CD14-positive monocyte (primary cell): ENCODE measurements around the gene MBOAT7. TPM values are rescaled to one million over a fixed set of nuclear protein-coding genes. Genes with fewer than 3 reads are reported as not detected.

Source experiments
- DNase-seq, 3 donors: peaks; one replicate each; pipeline ENCODE4 v3.0.0-alpha.2; 2011 to 2022
- H2AFZ ChIP-seq: 2 replicates; pipeline ENCODE4 v1.6.0; 2012; ENCODE audit warnings: mild to moderate bottlenecking, low read depth, low read length, inconsistent platforms; ENCODE audit not compliant: insufficient read depth, poor library complexity, severe bottlenecking
- H3K27ac ChIP-seq, 2 donors: 1 replicate in 1 of 2; 2 replicates in 1 of 2; pipeline ENCODE4 v1.5.1; 2012 to 2013; ENCODE audit warnings: low read length in 2 of 2, control low read depth in 1 of 2, inconsistent platforms in 1 of 2, low read depth in 1 of 2, mild to moderate bottlenecking in 1 of 2
- H3K27me3 ChIP-seq, 2 donors: one replicate each; pipeline versions ENCODE4 v1.6.0 to v1.6.1; 2011 to 2013; ENCODE audit warnings: low read length in 2 of 2; ENCODE audit not compliant: control insufficient read depth in 2 of 2, insufficient read depth in 2 of 2
- H3K36me3 ChIP-seq, 2 donors: replicated peaks in 1 of 2; 1 replicate in 1 of 2; 2 replicates in 1 of 2; pipeline versions ENCODE4 v1.5.1 to v1.6.1; 2012 to 2013; ENCODE audit warnings: low read length in 2 of 2, control low read depth in 1 of 2, inconsistent platforms in 1 of 2, mild to moderate bottlenecking in 1 of 2; ENCODE audit not compliant: insufficient read depth in 2 of 2, control insufficient read depth in 1 of 2
- H3K4me1 ChIP-seq, 2 donors: 1 replicate in 1 of 2; 2 replicates in 1 of 2; pipeline versions ENCODE4 v1.5.1 to v1.6.1; 2012 to 2013; ENCODE audit warnings: low read length in 2 of 2, control low read depth in 1 of 2, inconsistent platforms in 1 of 2, mild to moderate bottlenecking in 1 of 2, moderate library complexity in 1 of 2; ENCODE audit not compliant: insufficient read depth in 2 of 2, control insufficient read depth in 1 of 2
- H3K4me2 ChIP-seq: replicated peaks from 2 replicates; pipeline ENCODE3; 2012; ENCODE audit warnings: low read length, moderate library complexity, mild to moderate bottlenecking; ENCODE audit not compliant: poor library complexity, severe bottlenecking; ENCODE audit errors: extremely low read depth
- H3K4me3 ChIP-seq, 3 experiments: fragments of 200-600 bp in 1 of 3; sonication (generic) in 1 of 3; replicated peaks in 1 of 3; 1 replicate in 2 of 3; 2 replicates in 1 of 3; pipeline ENCODE4 v1.5.1; 2011 to 2013; ENCODE audit warnings: low read length in 3 of 3, mild to moderate bottlenecking in 3 of 3, control low read depth in 2 of 3, low read depth in 2 of 3, inconsistent platforms in 1 of 3, moderate library complexity in 1 of 3
- H3K79me2 ChIP-seq: 2 replicates; pipeline ENCODE4 v1.6.0; 2012; ENCODE audit warnings: mild to moderate bottlenecking, control low read depth, inconsistent platforms, low read length, moderate library complexity; ENCODE audit not compliant: insufficient read depth
- H3K9ac ChIP-seq: 2 replicates; pipeline ENCODE4 v1.6.0; 2017; ENCODE audit warnings: low read length, mild to moderate bottlenecking; ENCODE audit not compliant: insufficient read depth, poor library complexity, severe bottlenecking
- H3K9me3 ChIP-seq, 2 donors: replicated peaks in 1 of 2; 1 replicate in 1 of 2; 2 replicates in 1 of 2; pipeline versions ENCODE4 v1.5.1 to v1.6.1; 2012 to 2013; ENCODE audit warnings: low read length in 2 of 2, control low read depth in 1 of 2; ENCODE audit not compliant: control insufficient read depth in 1 of 2, insufficient read depth in 1 of 2
- H4K20me1 ChIP-seq: 2 replicates; pipeline ENCODE4 v1.6.0; 2012; ENCODE audit warnings: mild to moderate bottlenecking, low read length, control low read depth, moderate library complexity; ENCODE audit not compliant: insufficient read depth
- H3K27ac Mint-ChIP-seq, 7 donors: one replicate each; pipeline ENCODE4 v1.8.0; 2020; ENCODE audit warnings: mild to moderate bottlenecking in 7 of 7, mixed read lengths in 7 of 7, moderate library complexity in 6 of 7, inconsistent platforms in 2 of 7
- H3K27me3 Mint-ChIP-seq, 3 donors: one replicate each; pipeline ENCODE4 v1.8.0; 2021 to 2022; ENCODE audit warnings: low read depth in 3 of 3, mild to moderate bottlenecking in 3 of 3, mixed read lengths in 3 of 3, moderate library complexity in 3 of 3, inconsistent platforms in 1 of 3
- H3K36me3 Mint-ChIP-seq, 2 donors: one replicate each; pipeline ENCODE4 v1.8.0; 2020; ENCODE audit warnings: mixed read lengths in 2 of 2, inconsistent platforms in 1 of 2, mild to moderate bottlenecking in 1 of 2
- H3K4me1 Mint-ChIP-seq: one replicate; pipeline ENCODE4 v1.8.0; 2020; ENCODE audit warnings: mild to moderate bottlenecking, mixed read lengths
- H3K4me3 Mint-ChIP-seq, 2 donors: one replicate each; pipeline ENCODE4 v1.8.0; 2020; ENCODE audit warnings: mild to moderate bottlenecking in 2 of 2, mixed read lengths in 2 of 2, moderate library complexity in 1 of 2
- H3K9me3 Mint-ChIP-seq, 7 donors: one replicate each; pipeline ENCODE4 v1.8.0; 2020 to 2022; ENCODE audit warnings: mixed read lengths in 7 of 7, mild to moderate bottlenecking in 6 of 7, moderate library complexity in 6 of 7, inconsistent platforms in 2 of 7
- WGBS: methylation state at CpG from one replicate; pipeline ENCODE4 v1.1.5; 2013; ENCODE audit warnings: missing lambda C conversion rate; ENCODE audit not compliant: insufficient coverage; 5-methylcytosine and 5-hydroxymethylcytosine counted together
- intact Hi-C, 2 donors: fragments of 100-400 bp; cut with micrococcal nuclease; formaldehyde crosslinking; loops; one replicate each; pipeline versions ENCODE4 v1.15.0 to v1.15.1; 2023
- polyA plus RNA-seq, 3 donors: library from polyadenylated mRNA; depleted of rRNA in 1 of 3; unstranded in 2 of 3; stranded (reverse) in 1 of 3; fragments of 300-500 nt in 2 of 3; fragments of >200 nt in 1 of 3; fragmentation: Illumina TruSeq in 2 of 3; gene quantifications; 1 replicate in 2 of 3; 2 replicates in 1 of 3; pipeline ENCODE4 v1.2.3, GENCODE V29; 2012 to 2021
- TF ChIP-seq, protein P1 (sequence below): fragments of 200-600 bp; IDR thresholded peaks from one replicate; pipeline ENCODE4 v1.8.0; 2022; ENCODE audit warnings: antibody characterized with exemption, mild to moderate bottlenecking

MBOAT7 gene
- polyA plus RNA-seq, 3 donors: 84.0 to 115 (median 111) TPM

DNA sequence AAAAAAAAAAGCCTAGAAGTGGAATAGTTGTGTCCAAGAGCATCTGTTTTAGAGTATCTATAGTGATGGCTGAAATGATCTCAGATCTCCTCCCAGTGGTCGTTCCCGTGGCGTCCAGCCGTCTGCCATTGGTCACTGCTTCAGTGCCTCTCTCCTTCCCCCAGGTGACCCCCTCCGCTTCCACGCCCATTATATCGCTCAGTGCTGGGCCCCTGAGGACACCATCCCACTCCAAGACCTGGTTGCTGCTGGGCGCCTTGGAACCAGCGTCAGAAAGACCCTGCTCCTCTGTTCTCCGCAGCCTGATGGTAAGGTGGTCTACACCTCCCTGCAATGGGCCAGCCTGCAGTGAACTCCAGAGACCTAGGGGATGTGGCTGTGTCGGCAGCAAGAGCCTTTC lies 3.6 kb upstream of the MBOAT7 start:
- H3K9ac ChIP-seq: no peak overlapping the region
- no peak overlapping the region for H3K4me3 ChIP-seq
- TF ChIP-seq, protein P1, sequence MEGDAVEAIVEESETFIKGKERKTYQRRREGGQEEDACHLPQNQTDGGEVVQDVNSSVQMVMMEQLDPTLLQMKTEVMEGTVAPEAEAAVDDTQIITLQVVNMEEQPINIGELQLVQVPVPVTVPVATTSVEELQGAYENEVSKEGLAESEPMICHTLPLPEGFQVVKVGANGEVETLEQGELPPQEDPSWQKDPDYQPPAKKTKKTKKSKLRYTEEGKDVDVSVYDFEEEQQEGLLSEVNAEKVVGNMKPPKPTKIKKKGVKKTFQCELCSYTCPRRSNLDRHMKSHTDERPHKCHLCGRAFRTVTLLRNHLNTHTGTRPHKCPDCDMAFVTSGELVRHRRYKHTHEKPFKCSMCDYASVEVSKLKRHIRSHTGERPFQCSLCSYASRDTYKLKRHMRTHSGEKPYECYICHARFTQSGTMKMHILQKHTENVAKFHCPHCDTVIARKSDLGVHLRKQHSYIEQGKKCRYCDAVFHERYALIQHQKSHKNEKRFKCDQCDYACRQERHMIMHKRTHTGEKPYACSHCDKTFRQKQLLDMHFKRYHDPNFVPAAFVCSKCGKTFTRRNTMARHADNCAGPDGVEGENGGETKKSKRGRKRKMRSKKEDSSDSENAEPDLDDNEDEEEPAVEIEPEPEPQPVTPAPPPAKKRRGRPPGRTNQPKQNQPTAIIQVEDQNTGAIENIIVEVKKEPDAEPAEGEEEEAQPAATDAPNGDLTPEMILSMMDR: no peak
- 95% methylated on average over 9 of the region's 11 CpGs for WGBS
- no peak overlapping the region for H2AFZ ChIP-seq
- H3K4me1 ChIP-seq: peaks cover 28 to 33% of the 10 kb centered on the region in 2 donors
- no peaks in the 10 kb centered on the region for H3K27me3 ChIP-seq
- peaks cover 29% of the 10 kb centered on the region for H3K4me1 Mint-ChIP-seq
- peaks cover 0 to 2% (median 0%) of the 10 kb centered on the region in 7 donors for H3K9me3 Mint-ChIP-seq
- no peak for DNase-seq
- H4K20me1 ChIP-seq: peaks cover 24% of the 10 kb centered on the region
- peaks cover 37 to 43% of the 10 kb centered on the region in 2 donors for H3K36me3 Mint-ChIP-seq
- H3K27me3 Mint-ChIP-seq: peaks cover 0 to 1% (median 0%) of the 10 kb centered on the region in 3 donors
- peaks cover 20 to 45% of the 10 kb centered on the region in 2 donors for H3K36me3 ChIP-seq
- H3K27ac ChIP-seq: no peak overlapping the region
- H3K4me2 ChIP-seq: no peak overlapping the region
- no peaks in the 10 kb centered on the region for H3K9me3 ChIP-seq
- H3K27ac Mint-ChIP-seq: peak overlapping the region in 2 of 7 donors; percentile 10 to 94
- H3K79me2 ChIP-seq: peaks cover 38% of the 10 kb centered on the region
- intact Hi-C loops: loop anchor here (10.0 kb wide), 2 partner anchors 252 to 1462 kb away; partner anchors contain the start of genes LENG8 (in 1 of the 2) and U2AF2 (in 1 of the 2)
- H3K4me3 Mint-ChIP-seq: no peak overlapping the region

DNA sequence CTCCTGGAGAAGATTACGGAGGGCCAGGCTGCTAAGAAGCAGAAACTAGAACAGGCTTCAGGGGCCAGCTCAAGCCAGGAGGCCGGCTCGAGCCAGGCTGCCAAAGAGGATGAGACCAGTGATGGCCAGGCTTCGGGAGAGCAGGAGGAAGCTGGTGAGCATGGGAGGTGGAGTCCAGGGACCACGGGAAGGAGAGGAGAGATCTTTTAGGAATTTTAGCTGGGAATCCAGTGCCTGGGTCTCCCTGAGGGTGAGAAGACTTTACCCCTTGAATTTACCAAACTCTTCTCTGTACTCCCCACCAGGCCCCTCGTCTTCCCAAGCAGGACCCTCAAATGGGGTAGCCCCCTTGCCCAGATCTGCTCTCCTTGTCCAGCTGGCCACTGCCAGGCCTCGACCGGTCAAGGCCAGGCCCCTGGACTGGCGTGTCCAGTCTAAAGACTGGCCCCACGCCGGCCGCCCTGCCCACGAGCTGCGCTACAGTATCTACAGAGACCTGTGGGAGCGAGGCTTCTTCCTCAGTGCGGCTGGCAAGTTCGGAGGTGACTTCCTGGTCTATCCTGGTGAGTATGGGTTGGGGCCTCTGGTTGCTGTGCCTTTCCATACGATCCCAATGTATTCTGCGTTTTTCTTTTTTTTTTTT lies 2.6 kb upstream of the MBOAT7 start:
- peak overlapping the region; percentile 99 for H3K4me2 ChIP-seq
- TF ChIP-seq, protein P1: no peak
- Mint-ChIP-seq H3K27me3 (peaks cover 0 to 1% (median 1%) of the 10 kb centered on the region in 3 donors), H3K4me1 (peaks cover 35% of the 10 kb centered on the region), H3K36me3 (peaks cover 39 to 47% of the 10 kb centered on the region in 2 donors), H3K27ac (peak overlapping the region; percentile 90 to 100 (median 93)), H3K9me3 (peaks cover 0 to 2% (median 0%) of the 10 kb centered on the region in 7 donors), H3K4me3 (peak overlapping the region; percentile 94 to 95)
- DNase-seq: no peak
- intact Hi-C loops: loop anchor here (1.0 to 10.0 kb wide), 4 partner anchors 33 to 1463 kb away; partner anchors contain the start of genes LENG1 (in 1 of the 2), LENG8 (in 1 of the 2) and U2AF2 (in 1 of the 2)
- H3K4me3 ChIP-seq: peak overlapping the region; percentile 62 to 97 (median 89)
- peaks cover 47% of the 10 kb centered on the region for H3K79me2 ChIP-seq
- 64% methylated on average over 10 of the region's 19 CpGs for WGBS
- no peaks in the 10 kb centered on the region for H3K9me3 ChIP-seq
- H4K20me1 ChIP-seq: peaks cover 34% of the 10 kb centered on the region
- H3K27me3 ChIP-seq: no peaks in the 10 kb centered on the region
- peaks cover 33 to 44% of the 10 kb centered on the region in 2 donors for H3K4me1 ChIP-seq
- peak overlapping the region; percentile 73 for H2AFZ ChIP-seq
- peak overlapping the region; percentile 98 to 99 for H3K27ac ChIP-seq
- peaks cover 26 to 46% of the 10 kb centered on the region in 2 donors for H3K36me3 ChIP-seq
- H3K9ac ChIP-seq: peak overlapping the region; percentile 93
